GM11168 (cell line): ENCODE measurements around the gene PAM.
"Not testable (repeated sequence)": the region's sequence is repeated elsewhere in the genome, so short reads cannot be mapped to it uniquely, and the experiment has no call there.

Experiments
- in situ Hi-C: fragments of 300-500 bp; cut with MboI; formaldehyde crosslinking; loops from one replicate; pipeline ENCODE4 v1.12.0; 2022; ENCODE audit warnings: low sequenced_read_pairs; ENCODE audit not compliant: unreplicated experiment

PAM gene

GRCh38 chr5:102886586-102886985 is 131.5 kb downstream of the PAM start:
- in situ Hi-C loops = no loop called here

GRCh38 chr5:102888483-102888882 is 133.4 kb downstream of the PAM start:
- in situ Hi-C loops = no loop called here

GRCh38 chr5:102889033-102889432 is 133.9 kb downstream of the PAM start:
- in situ Hi-C loops = no loop called here

- in situ Hi-C loops = no loop called here
Measured at GRCh38 chr5:102890133-102890532, 135.0 kb downstream of the PAM start.

- in situ Hi-C loops = no loop called here
Measured at GRCh38 chr5:102891175-102891574, 136.1 kb downstream of the PAM start.

GRCh38 chr5:102893942-102894341 is 138.8 kb downstream of the PAM start:
- in situ Hi-C loops = no loop called here

- in situ Hi-C loops = no loop called here
Measured at GRCh38 chr5:102895234-102895633, 140.1 kb downstream of the PAM start.

- in situ Hi-C loops = no loop called here
Measured at GRCh38 chr5:102895976-102896375, 140.9 kb downstream of the PAM start.

- in situ Hi-C loops = no loop called here
Measured at GRCh38 chr5:102901424-102902134, 146.5 kb downstream of the PAM start.

GRCh38 chr5:102902135-102902448 is 147.0 kb downstream of the PAM start:
- in situ Hi-C loops = no loop called here

- in situ Hi-C loops = no loop called here
Measured at GRCh38 chr5:102902647-102903046, 147.5 kb downstream of the PAM start.

- in situ Hi-C loops = no loop called here
Measured at GRCh38 chr5:102903074-102903871, 148.2 kb downstream of the PAM start.

- in situ Hi-C loops = no loop called here
Measured at GRCh38 chr5:102905056-102905455, 150.0 kb downstream of the PAM start.

- in situ Hi-C loops = not testable (repeated sequence)
Measured at GRCh38 chr5:102907099-102907498, 152.0 kb downstream of the PAM start.

- in situ Hi-C loops = no loop called here
Measured at GRCh38 chr5:102910240-102911226, 155.4 kb downstream of the PAM start.

GRCh38 chr5:102911973-102912372 is 156.9 kb downstream of the PAM start:
- in situ Hi-C loops = no loop called here

GRCh38 chr5:102916109-102916508 is 161.0 kb downstream of the PAM start:
- in situ Hi-C loops = no loop called here

- in situ Hi-C loops = no loop called here
Measured at GRCh38 chr5:102918986-102919610, 164.0 kb downstream of the PAM start.

GRCh38 chr5:102920762-102921161 is 165.7 kb downstream of the PAM start:
- in situ Hi-C loops = no loop called here

GRCh38 chr5:102921341-102922044 is 166.4 kb downstream of the PAM start:
- in situ Hi-C loops = no loop called here
